SK-N-MC (cell line): Measurements from ENCODE around the gene RGSL1.

Experiments used
- EZH2 ChIP-seq: fragments of 200-600 bp; sonication (generic); IDR thresholded peaks from one replicate; pipeline ENCODE4 v1.6.1; 2017; ENCODE audit warnings: antibody characterized with exemption
- POLR2AphosphoS5 ChIP-seq: IDR thresholded peaks from 2 replicates; pipeline ENCODE4 v1.6.1; 2012; ENCODE audit warnings: mild to moderate bottlenecking, low read depth, low read length, borderline replicate concordance

- no peak for TF ChIP-seq POLR2AphosphoS5
- no peak for TF ChIP-seq EZH2
Measured at GRCh38 chr1:182586380-182586779, 136.4 kb downstream of the RGSL1 start.
